GM23338 (cell line): Measurements from ENCODE around the gene SRRD. TPM values are rescaled to one million over a fixed set of nuclear protein-coding genes. Genes with fewer than 3 reads are reported as not detected.

Experiments used
- ATAC-seq: fragments of 200-7000 bp; cut with Tn5 transposase; 3 replicates; pipeline ENCODE4 v1.9.1; 2020
- DNase-seq: peaks from one replicate; pipeline ENCODE4 v3.0.0-alpha.2; 2015; ENCODE audit warnings: low spot score
- H2AFZ ChIP-seq: fragments of 200-600 bp; sonication (generic); 2 replicates; pipeline ENCODE4 v1.8.0; 2016; ENCODE audit warnings: antibody characterized with exemption, mild to moderate bottlenecking, moderate library complexity
- H3F3A ChIP-seq: fragments of 200-600 bp; sonication (generic); replicated peaks from 2 replicates; pipeline ENCODE4 v1.8.0; 2017; ENCODE audit warnings: antibody characterized with exemption, mixed run types, low read depth
- H3K27ac ChIP-seq: fragments of 200-600 bp; sonication (generic); 2 replicates; pipeline ENCODE4 v1.6.1; 2016; ENCODE audit warnings: low read depth
- H3K27me3 ChIP-seq: fragments of 200-600 bp; sonication (generic); 2 replicates; pipeline ENCODE4 v1.8.0; 2016; ENCODE audit warnings: mild to moderate bottlenecking, mixed run types, moderate library complexity; ENCODE audit not compliant: insufficient read depth
- H3K36me3 ChIP-seq: fragments of 200-600 bp; sonication (generic); 2 replicates; pipeline ENCODE4 v1.8.0; 2016; ENCODE audit warnings: mild to moderate bottlenecking; ENCODE audit not compliant: insufficient read depth
- H3K4me1 ChIP-seq: fragments of 200-600 bp; sonication (generic); 2 replicates; pipeline ENCODE4 v1.8.0; 2016; ENCODE audit warnings: mild to moderate bottlenecking, moderate library complexity; ENCODE audit not compliant: insufficient read depth
- H3K4me2 ChIP-seq: fragments of 200-600 bp; sonication (generic); 2 replicates; pipeline ENCODE4 v1.7.1; 2017; ENCODE audit warnings: mixed run types
- H3K4me3 ChIP-seq: fragments of 200-600 bp; sonication (generic); 2 replicates; pipeline ENCODE4 v1.6.1; 2016; ENCODE audit warnings: mixed run types
- H3K79me2 ChIP-seq: fragments of 200-600 bp; sonication (generic); replicated peaks from 2 replicates; pipeline ENCODE4 v1.8.0; 2017; ENCODE audit warnings: mild to moderate bottlenecking; ENCODE audit not compliant: insufficient read depth
- H3K9me2 ChIP-seq: fragments of 200-600 bp; sonication (generic); 2 replicates; pipeline ENCODE4 v1.8.0; 2017; ENCODE audit not compliant: insufficient read depth
- H4K20me1 ChIP-seq: fragments of 200-600 bp; sonication (generic); replicated peaks from 2 replicates; pipeline ENCODE4 v1.8.0; 2017; ENCODE audit warnings: mild to moderate bottlenecking; ENCODE audit not compliant: insufficient read depth
- H3K27ac Mint-ChIP-seq: 2 replicates; pipeline ENCODE4 v1.8.0; 2020; ENCODE audit warnings: inconsistent platforms, mild to moderate bottlenecking, moderate library complexity, mixed read lengths
- H3K27me3 Mint-ChIP-seq: 3 replicates; pipeline ENCODE4 v1.8.0; 2022; ENCODE audit warnings: low read depth, mild to moderate bottlenecking, moderate library complexity, mixed read lengths, inconsistent platforms; ENCODE audit not compliant: insufficient read depth, poor library complexity
- H3K36me3 Mint-ChIP-seq: 3 replicates; pipeline ENCODE4 v1.8.0; 2021; ENCODE audit warnings: low read depth, mild to moderate bottlenecking, inconsistent platforms, moderate library complexity, mixed read lengths
- H3K4me1 Mint-ChIP-seq: 3 replicates; pipeline ENCODE4 v1.8.0; 2020; ENCODE audit warnings: mild to moderate bottlenecking, inconsistent platforms, mixed read lengths
- H3K4me3 Mint-ChIP-seq: 3 replicates; pipeline ENCODE4 v1.8.0; 2021; ENCODE audit warnings: moderate library complexity, mild to moderate bottlenecking, inconsistent platforms, mixed read lengths
- H3K9me3 Mint-ChIP-seq: 3 replicates; pipeline ENCODE4 v1.8.0; 2020; ENCODE audit warnings: moderate library complexity, mild to moderate bottlenecking, inconsistent platforms, mixed read lengths
- CTCF ChIP-seq, 2 experiments: fragments of 200-600 bp in 1 of 2; sonication (generic) in 1 of 2; conservative IDR thresholded peaks; 2 replicates each; pipeline versions ENCODE4 v1.5.1 to v1.6.1; 2016 to 2017; ENCODE audit warnings: antibody characterized with exemption in 2 of 2, low read depth in 2 of 2, mild to moderate bottlenecking in 2 of 2, moderate library complexity in 1 of 2
- ETS1 ChIP-seq: IDR thresholded peaks from 2 replicates; pipeline ENCODE4 v1.6.1; 2016; ENCODE audit warnings: antibody characterized with exemption
- EZH2phosphoT487 ChIP-seq: fragments of 200-600 bp; sonication (generic); IDR thresholded peaks from one replicate; pipeline ENCODE4 v1.8.1; 2018; ENCODE audit warnings: antibody characterized with exemption; ENCODE audit not compliant: unreplicated experiment
- JUNB ChIP-seq: IDR thresholded peaks from one replicate; pipeline ENCODE4 v1.6.1; 2016; ENCODE audit warnings: antibody characterized with exemption; ENCODE audit not compliant: unreplicated experiment
- STAT1 ChIP-seq: IDR thresholded peaks from one replicate; pipeline ENCODE4 v1.6.1; 2016; ENCODE audit warnings: antibody characterized with exemption; ENCODE audit not compliant: unreplicated experiment
- ZNF331 ChIP-seq: fragments of 250-450 bp; sonication (Bioruptor Pico); IDR thresholded peaks from 2 replicates; pipeline ENCODE4 v1.5.0; 2020; ENCODE audit warnings: low read depth, mild to moderate bottlenecking, moderate library complexity
- ZNF462 ChIP-seq: fragments of 250-450 bp; sonication (Bioruptor Pico); IDR thresholded peaks from 2 replicates; pipeline ENCODE4 v1.5.0; 2020; ENCODE audit warnings: mild to moderate bottlenecking, moderate library complexity
- polyA plus RNA-seq: library from polyadenylated mRNA; unstranded; fragments of >200 nt; fragmentation: Nextera tagmentation; extraction: Ambion mirVana; gene quantifications from 2 replicates; pipeline ENCODE4 v1.2.1, GENCODE V29; 2016
- total RNA-seq: library from RNA; depleted of rRNA; stranded (reverse); fragments of >200 nt; shearing (Covaris generic); gene quantifications from 2 replicates; pipeline ENCODE4 v1.2.3, GENCODE V29; 2014

SRRD gene
- total and polyA plus RNA-seq, 2 experiments from 2014 or later, result 17.8 to 23.2 TPM

GRCh38 chr22:26461188-26461810 is 22.4 kb upstream of the SRRD start:
- 0 out of 2 replicates have a peak overlapping the region, but pooled peaks have one; percentile 65 for H3K27ac Mint-ChIP-seq
- no peaks in the 10 kb centered on the region for H3K27me3 ChIP-seq
- peak; percentile 100 for ATAC-seq
- peaks cover 53% of the 10 kb centered on the region for H3K36me3 Mint-ChIP-seq
- peaks cover 11% of the 10 kb centered on the region; the same call in 1 of the 2 replicates for H3F3A ChIP-seq
- peaks cover 15% of the 10 kb centered on the region; the same call in 1 of the 2 replicates for H3K79me2 ChIP-seq
- no peak overlapping the region for H3K4me3 Mint-ChIP-seq
- H3K27ac ChIP-seq, result no peak overlapping the region
- no peaks in the 10 kb centered on the region; the same call in none of the 2 replicates for H4K20me1 ChIP-seq
- peaks cover 3% of the 10 kb centered on the region for H3K27me3 Mint-ChIP-seq
- H2AFZ ChIP-seq, result no peak overlapping the region
- no peaks in the 10 kb centered on the region for H3K4me1 ChIP-seq
- no peak overlapping the region for H3K4me2 ChIP-seq
- no peak overlapping the region for H3K4me3 ChIP-seq
- H3K9me3 Mint-ChIP-seq, result no peaks in the 10 kb centered on the region
- H3K9me2 ChIP-seq, result no peaks in the 10 kb centered on the region
- DNase-seq, result peak; percentile 94
- H3K4me1 Mint-ChIP-seq, result peaks cover 6% of the 10 kb centered on the region; the same call in 2 of the 3 replicates
- TF ChIP-seq CTCF (conservative IDR thresholded peaks at IDR 0.05; ENCODE audit: low read depth in 2 of 2) (peak; percentile 75 to 81), ETS1 (no peak)
- H3K36me3 ChIP-seq, result peaks cover 16% of the 10 kb centered on the region

GRCh38 chr22:26462051-26462450 is 21.6 kb upstream of the SRRD start:
- ATAC-seq, result no peak
- H3K4me3 Mint-ChIP-seq, result no peak overlapping the region
- no peaks in the 10 kb centered on the region for H3K9me3 Mint-ChIP-seq
- Histone ChIP-seq H3F3A (peaks cover 11% of the 10 kb centered on the region; the same call in 1 of the 2 replicates), H2AFZ (no peak overlapping the region), H3K4me1 (no peaks in the 10 kb centered on the region), H3K27ac (no peak overlapping the region), H3K27me3 (no peaks in the 10 kb centered on the region), H4K20me1 (no peaks in the 10 kb centered on the region; the same call in none of the 2 replicates), H3K36me3 (peaks cover 16% of the 10 kb centered on the region), H3K4me2 (no peak overlapping the region), H3K9me2 (no peaks in the 10 kb centered on the region), H3K79me2 (peaks cover 15% of the 10 kb centered on the region; the same call in 1 of the 2 replicates), H3K4me3 (no peak overlapping the region)
- DNase-seq, result no peak
- peaks cover 3% of the 10 kb centered on the region for H3K27me3 Mint-ChIP-seq
- H3K36me3 Mint-ChIP-seq, result peaks cover 60% of the 10 kb centered on the region
- peaks cover 6% of the 10 kb centered on the region; the same call in 2 of the 3 replicates for H3K4me1 Mint-ChIP-seq
- no peak overlapping the region for H3K27ac Mint-ChIP-seq
- no peak for TF ChIP-seq STAT1
- no peak for TF ChIP-seq EZH2phosphoT487
- TF ChIP-seq CTCF (conservative IDR thresholded peaks at IDR 0.05; ENCODE audit: low read depth in 2 of 2), result no peak
- no peak for TF ChIP-seq ZNF462 (CRISPR knock-in tag)
- TF ChIP-seq ZNF331, result no peak
- no peak for TF ChIP-seq ETS1
- TF ChIP-seq JUNB, result no peak
